ENCODE measurements around the gene MRPL46. TPM values are rescaled to one million over a fixed set of nuclear protein-coding genes. Genes with fewer than 3 reads are reported as not detected.

Gene MRPL46
- total and polyA plus RNA-seq, 7 donors: 47.3 to 207 (median 82.1) TPM

DNA sequence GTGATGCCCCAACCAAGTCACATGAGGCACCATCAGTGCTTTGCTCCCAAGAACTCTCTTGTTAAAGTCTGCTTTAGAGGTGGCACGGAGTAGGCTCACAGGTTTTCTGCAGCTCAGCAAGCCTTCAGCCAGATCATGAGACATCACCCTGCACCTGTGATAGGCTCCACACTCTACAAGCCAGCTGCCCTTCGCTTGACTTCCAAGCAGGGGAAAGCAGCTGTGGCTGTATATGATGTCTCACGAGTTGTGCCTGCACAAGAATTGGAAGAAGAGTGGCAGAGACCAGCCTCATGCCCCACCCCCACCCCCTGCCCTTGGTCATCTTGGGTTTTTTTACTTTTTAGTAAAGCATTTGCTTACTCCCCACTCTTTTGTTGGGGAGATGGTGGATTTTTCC lies 22.8 kb upstream of the MRPL46 start:
- ATAC-seq (no peak), DNase-seq (no peak)
- WGBS, 3 donors: 50 to 62% (median 50%) methylated on average over 3 of the region's 3 CpGs
- peaks cover 0 to 5% of the 10 kb centered on the region in 2 donors for H3K36me3 ChIP-seq (ENCODE audit: insufficient read depth in 1 of 2, low read depth in 1 of 2)
- no peaks in the 10 kb centered on the region for H3K9me3 ChIP-seq
- no peaks in the 10 kb centered on the region for H3K27me3 ChIP-seq (ENCODE audit: insufficient read depth in 3 of 3, low read length in 2 of 3)
- no peak overlapping the region for H3K27ac ChIP-seq
- TF ChIP-seq, protein P1, sequence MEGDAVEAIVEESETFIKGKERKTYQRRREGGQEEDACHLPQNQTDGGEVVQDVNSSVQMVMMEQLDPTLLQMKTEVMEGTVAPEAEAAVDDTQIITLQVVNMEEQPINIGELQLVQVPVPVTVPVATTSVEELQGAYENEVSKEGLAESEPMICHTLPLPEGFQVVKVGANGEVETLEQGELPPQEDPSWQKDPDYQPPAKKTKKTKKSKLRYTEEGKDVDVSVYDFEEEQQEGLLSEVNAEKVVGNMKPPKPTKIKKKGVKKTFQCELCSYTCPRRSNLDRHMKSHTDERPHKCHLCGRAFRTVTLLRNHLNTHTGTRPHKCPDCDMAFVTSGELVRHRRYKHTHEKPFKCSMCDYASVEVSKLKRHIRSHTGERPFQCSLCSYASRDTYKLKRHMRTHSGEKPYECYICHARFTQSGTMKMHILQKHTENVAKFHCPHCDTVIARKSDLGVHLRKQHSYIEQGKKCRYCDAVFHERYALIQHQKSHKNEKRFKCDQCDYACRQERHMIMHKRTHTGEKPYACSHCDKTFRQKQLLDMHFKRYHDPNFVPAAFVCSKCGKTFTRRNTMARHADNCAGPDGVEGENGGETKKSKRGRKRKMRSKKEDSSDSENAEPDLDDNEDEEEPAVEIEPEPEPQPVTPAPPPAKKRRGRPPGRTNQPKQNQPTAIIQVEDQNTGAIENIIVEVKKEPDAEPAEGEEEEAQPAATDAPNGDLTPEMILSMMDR (IDR thresholded peaks at IDR 0.05): no peak
- H3K4me3 ChIP-seq: no peak overlapping the region
- intact Hi-C loops (cut with DNase I): no loop called here
- H3K4me1 ChIP-seq: no peaks in the 10 kb centered on the region

DNA sequence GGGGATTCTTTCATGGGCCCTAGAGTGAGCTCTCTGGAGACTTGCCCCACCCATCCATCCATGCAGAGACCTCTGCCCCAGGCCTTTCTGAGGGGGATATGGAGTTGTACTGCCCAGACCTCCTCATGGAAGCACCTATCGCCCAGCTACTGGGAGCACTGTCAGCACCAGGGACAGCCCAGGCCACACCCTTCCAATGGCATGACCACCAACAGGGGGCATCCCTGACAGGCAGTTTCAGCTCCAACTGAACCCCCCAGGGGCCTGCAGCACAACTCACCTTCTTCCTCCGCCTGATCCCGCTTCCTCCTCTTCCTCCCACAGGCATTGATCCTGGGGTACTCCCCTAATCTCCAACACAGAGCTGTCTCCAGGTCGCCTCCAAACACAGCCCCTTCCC lies 22.1 kb upstream of the MRPL46 start:
- Histone ChIP-seq H3K9me3 (no peaks in the 10 kb centered on the region), H3K36me3 (ENCODE audit: insufficient read depth in 1 of 2, low read depth in 1 of 2) (peaks cover 0 to 5% of the 10 kb centered on the region in 2 donors), H3K4me3 (no peak overlapping the region), H3K4me1 (peaks cover 3% of the 10 kb centered on the region), H3K27ac (no peak overlapping the region), H3K27me3 (ENCODE audit: insufficient read depth in 3 of 3, low read length in 2 of 3) (no peaks in the 10 kb centered on the region)
- DNase-seq (no peak), ATAC-seq (no peak)
- WGBS, 3 donors: 77 to 98% (median 90%) methylated on average over 4 of the region's 4 CpGs
- TF ChIP-seq, protein P1 (IDR thresholded peaks at IDR 0.05): no peak
- intact Hi-C loops (cut with DNase I): no loop called here

DNA sequence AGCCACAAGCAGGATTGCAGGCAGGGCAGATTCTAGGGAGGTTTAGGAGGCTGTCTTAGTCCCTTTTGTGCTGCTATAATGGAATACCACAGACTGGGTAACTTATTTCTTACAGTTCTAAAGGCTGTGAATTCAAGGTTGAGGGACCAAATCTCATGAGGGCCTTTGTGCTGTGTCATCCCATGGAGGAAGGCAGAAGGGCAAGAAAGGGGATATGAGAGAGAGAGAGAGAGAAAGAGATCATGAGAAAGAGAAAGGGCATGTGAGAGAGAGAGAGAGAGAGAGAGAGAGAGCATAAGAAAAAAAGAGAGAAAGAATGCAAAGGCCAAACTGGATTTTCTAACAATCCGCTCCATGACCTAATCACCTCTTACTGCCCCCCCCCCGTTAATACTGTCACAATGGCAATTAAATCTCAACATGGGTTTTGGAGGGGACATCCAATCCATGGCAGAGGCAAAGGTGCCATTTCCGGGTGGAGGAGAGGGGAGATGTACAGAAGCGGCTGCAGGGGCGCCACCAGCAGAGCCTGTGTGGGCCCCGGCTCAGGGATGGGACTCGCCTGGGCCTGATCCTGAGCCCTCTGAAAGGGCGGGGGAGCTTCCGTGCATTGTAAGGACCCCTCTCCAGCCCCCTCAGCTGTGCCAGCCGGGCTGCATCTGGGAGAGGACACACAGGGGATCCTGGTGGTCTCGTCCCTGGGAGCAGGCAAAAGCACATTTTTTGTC lies 20.8 kb upstream of the MRPL46 start:
- 64 to 71% (median 68%) methylated on average over 10 to 11 of the region's 11 CpGs for WGBS, 3 donors
- ATAC-seq (no peak), DNase-seq (no peak)
- Histone ChIP-seq H3K36me3 (ENCODE audit: insufficient read depth in 1 of 2, low read depth in 1 of 2) (no peaks in the 10 kb centered on the region), H3K4me1 (peaks cover 3% of the 10 kb centered on the region), H3K27me3 (ENCODE audit: insufficient read depth in 3 of 3, low read length in 2 of 3) (no peaks in the 10 kb centered on the region), H3K9me3 (no peaks in the 10 kb centered on the region), H3K4me3 (no peak overlapping the region), H3K27ac (no peak overlapping the region)
- intact Hi-C loops (cut with DNase I): no loop called here
- TF ChIP-seq, protein P1 (IDR thresholded peaks at IDR 0.05): no peak

DNA sequence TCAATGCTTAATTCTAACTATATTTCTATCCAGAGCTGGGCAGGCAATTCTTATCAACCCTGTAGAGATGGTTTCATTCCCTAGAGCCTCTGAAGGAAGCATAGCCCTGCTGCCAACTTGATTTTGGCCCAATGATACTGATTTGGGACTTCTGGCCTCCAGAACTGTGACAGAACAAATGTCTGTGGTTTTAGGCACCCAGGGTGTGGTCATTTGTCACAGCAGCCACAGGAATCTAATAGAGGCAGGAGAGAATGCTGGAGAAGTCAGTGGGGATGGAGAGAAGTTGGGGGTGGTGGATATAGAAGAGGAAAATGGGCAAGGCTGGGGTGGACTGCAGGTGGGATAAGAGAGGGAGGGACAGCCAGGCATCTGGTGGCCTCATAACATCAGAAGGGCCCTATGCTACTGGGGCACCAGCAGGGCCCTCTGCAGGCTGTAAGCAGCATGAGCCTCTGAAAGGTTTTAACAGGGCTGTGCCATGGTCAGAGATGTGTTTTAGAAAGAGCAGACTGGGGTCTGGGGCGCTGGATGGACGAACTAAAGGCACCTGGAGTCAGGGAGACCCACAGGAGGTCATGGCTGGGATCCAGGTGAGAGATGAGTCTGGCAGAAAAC lies 20.1 kb upstream of the MRPL46 start:
- DNase-seq (no peak), ATAC-seq (no peak)
- Histone ChIP-seq H3K27ac (no peak overlapping the region), H3K36me3 (ENCODE audit: insufficient read depth in 1 of 2, low read depth in 1 of 2) (no peaks in the 10 kb centered on the region), H3K27me3 (ENCODE audit: insufficient read depth in 3 of 3, low read length in 2 of 3) (no peaks in the 10 kb centered on the region), H3K9me3 (no peaks in the 10 kb centered on the region), H3K4me3 (no peak overlapping the region), H3K4me1 (peaks cover 3% of the 10 kb centered on the region)
- TF ChIP-seq, protein P1 (IDR thresholded peaks at IDR 0.05): no peak
- WGBS, 3 donors: 63 to 81% (median 76%) methylated on average over 2 of the region's 2 CpGs
- intact Hi-C loops (cut with DNase I): no loop called here
